GM18951 (cell line): Measurements from ENCODE around the gene PTGER1.

ENCODE experiments used
- POLR2A ChIP-seq: IDR thresholded peaks from 4 replicates; pipeline ENCODE4 v1.6.1; 2011; ENCODE audit warnings: mild to moderate bottlenecking; ENCODE audit not compliant: insufficient read length, insufficient read depth; ENCODE audit errors: extremely low read depth
- in situ Hi-C: fragments of 300-500 bp; cut with MboI; formaldehyde crosslinking; loops from one replicate; pipeline ENCODE4 v1.12.0; 2022; ENCODE audit warnings: low sequenced_read_pairs, mixed read lengths, inconsistent platforms; ENCODE audit not compliant: unreplicated experiment

The PTGER1 gene

DNA sequence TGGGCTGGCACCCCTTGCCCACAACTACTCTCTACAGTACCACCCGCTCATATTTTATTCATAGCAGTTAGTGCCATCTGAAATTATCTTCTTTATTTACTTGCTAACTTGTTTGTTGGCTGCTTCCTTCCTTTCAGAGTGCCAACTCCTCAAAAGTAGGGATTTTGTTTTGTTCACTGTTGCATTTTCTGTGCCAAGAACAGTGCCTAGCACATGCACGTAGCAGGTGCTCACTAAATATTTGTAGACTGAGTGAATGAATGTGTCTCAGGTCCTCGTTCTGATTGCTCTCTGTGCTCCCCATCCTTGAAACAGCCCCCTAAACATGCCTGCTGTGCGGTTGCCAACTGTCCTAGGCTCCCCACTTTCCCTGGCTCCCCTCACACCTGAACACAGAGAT lies 19.3 kb upstream of the PTGER1 start:
- in situ Hi-C loops, result loop anchor here (25.0 kb wide), 1 partner anchor 307 kb away; no protein-coding TSS in a partner anchor
- no peak for TF ChIP-seq POLR2A

DNA sequence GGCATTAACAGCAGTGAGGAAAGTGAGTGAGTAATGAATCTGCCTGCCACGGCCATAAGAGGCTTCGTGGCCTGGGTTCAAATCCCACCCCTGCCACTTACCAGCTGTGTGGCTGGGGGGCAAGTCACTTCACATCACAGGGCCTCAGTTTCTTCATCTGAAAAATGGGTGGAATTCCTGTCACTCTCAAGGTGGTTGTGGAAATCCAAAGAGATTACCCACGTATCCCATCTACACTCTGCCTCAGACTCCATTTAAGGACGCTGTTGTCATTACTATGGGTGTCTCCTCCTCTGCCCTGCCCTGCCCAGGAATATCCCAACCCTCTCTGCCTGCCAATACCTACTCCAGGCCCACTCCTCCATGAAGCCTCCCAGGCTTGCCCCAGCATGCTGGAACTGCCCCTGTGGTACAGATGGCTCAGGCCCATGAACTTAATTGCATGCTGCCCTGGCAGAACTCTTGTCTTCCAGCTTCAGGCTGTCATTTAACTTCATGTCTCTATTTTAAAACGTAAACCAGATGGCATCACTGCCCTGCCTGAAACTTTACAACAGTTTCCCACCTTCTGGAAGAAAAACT lies 17.7 kb upstream of the PTGER1 start:
- no peak for TF ChIP-seq POLR2A
- in situ Hi-C loops, result loop anchor here (25.0 kb wide), 1 partner anchor 306 kb away; no protein-coding TSS in a partner anchor

DNA sequence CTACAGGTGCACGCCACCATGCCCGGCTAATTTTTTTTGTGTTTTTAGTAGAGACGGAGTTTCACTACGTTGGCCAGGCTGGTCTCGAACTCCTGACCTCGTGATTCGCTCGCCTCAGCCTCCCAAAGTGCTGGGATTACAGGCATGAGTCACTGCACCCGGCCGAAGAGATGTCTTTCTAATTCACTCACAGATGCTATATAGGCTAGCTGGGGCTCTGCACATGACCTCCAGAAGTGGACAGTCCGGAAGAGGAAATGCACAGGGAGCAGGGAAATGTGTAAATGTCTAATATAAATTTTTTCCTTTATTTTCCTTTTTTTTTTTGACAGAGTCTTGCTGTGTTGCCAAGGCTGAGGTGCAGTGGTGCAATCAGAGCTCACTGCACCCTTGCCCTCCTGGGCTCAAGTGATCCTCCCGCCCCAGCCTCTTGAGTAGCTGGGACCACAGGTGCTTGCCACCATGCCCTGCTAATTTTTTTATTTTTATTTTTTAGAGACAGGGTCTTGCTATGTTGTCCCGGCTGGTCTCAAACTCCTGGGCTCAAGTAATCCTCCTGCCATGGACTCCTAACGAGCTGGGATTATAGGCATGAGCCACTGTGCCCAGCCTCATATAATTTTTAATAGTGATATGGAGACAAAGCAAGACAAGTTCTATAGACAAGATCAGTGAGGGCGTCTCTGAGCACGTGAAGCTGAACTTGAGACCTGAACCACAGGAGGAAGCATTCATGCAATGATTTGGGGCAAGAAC lies 12.4 kb upstream of the PTGER1 start:
- no peak for TF ChIP-seq POLR2A
- in situ Hi-C loops, result loop anchor here (25.0 kb wide), 1 partner anchor 300 kb away; no protein-coding TSS in a partner anchor

DNA sequence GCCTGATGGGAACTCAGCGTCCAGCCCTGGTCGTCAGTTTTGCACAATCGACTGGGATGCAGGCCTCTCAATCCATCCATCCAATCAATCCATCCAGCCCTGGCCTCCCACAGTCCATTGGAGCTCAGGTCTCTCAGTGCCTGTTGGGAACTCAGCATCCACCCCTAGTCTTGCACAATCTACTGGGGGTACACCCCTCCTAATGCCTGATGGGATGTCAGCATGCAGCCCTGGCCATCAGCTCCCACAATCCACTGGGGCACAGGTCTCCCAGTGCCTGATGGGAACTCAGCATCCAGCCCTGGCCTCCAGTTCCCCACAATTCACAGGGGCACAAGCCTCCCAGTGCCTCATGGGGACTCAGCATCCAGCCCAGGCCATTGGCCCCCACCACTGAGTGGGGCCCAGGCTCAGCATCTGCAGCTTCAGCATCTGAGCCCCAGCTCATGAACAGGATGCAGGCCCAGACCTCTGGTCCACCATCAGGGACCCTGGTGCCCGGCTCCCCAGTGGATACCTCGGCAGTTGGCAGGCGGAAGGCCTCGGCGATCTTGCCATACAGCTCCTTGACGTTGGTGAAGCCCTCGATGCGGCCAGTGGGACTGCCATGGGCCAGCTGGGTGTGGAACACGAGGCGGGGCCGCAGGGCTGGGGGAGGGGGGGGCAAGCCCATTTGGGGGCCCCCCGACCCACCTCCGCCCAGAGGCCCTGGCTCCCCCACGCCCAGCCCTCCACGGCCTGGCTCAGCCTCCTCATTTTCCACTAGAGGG lies 7.2 kb upstream of the PTGER1 start:
- TF ChIP-seq POLR2A, result no peak
- in situ Hi-C loops, result loop anchor here (25.0 kb wide), 1 partner anchor 295 kb away; no protein-coding TSS in a partner anchor

DNA sequence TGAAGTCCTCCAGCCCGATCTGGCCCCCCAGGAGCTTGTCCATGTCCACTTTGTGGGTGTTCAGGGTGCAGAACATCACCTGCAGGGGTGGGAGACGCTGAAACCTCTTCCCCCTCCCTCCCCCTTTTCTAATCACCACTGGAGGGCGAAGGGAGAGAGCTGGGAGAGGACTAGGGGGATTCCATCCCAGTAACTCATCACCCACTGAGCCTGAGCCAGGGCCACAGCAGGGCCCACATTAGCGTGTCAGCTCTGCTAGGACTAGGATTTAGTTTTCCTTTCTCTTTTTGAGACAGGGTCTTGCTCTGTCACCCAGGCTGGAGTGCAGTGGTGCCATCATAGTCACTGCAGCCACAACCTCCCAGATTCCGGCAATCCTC lies 5.5 kb upstream of the PTGER1 start:
- TF ChIP-seq POLR2A, result no peak

DNA sequence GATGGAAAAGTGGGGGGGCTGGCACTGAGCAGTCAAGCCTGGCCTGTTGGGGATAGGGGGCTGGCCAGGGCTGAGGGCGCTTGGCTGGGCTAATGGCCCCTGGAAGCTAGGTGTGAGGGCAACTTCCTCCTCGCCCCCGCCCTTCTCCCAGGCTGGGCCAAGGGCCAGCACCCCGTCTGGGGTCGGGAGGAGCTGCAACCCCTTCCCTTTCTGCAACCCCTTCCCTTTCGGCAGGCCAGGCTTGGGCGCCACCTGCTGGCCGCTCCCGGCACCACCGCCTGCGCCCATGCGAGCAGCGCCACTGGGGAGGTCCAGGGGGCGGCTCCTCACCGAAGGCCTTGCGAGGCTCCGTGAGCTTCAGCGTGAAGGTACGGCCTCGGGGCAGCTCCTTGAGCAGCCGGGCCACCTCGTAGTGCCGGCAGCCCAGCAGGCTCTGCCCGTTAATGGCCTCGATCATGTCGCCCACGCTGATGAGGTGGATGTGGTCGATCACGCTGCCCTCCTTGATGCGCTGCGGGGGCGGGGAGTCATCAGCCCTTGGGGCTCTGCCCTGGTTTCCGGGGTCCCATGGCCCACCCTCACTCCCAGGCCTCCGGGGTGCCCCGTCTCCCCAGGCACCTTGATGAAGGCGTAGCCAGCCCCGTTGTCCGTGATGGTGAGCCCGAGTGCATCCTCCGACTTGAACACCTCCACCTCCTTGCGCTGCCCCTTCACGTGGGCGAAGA lies 5.0 kb upstream of the PTGER1 start:
- in situ Hi-C loops, result loop anchor here (25.0 kb wide), 1 partner anchor 293 kb away; no protein-coding TSS in a partner anchor
- TF ChIP-seq POLR2A, result no peak

More for the DNA sequence above, 5.5 kb upstream of the PTGER1 start:
- in situ Hi-C loops, result loop anchor here (25.0 kb wide), 1 partner anchor 293 kb away; no protein-coding TSS in a partner anchor

DNA sequence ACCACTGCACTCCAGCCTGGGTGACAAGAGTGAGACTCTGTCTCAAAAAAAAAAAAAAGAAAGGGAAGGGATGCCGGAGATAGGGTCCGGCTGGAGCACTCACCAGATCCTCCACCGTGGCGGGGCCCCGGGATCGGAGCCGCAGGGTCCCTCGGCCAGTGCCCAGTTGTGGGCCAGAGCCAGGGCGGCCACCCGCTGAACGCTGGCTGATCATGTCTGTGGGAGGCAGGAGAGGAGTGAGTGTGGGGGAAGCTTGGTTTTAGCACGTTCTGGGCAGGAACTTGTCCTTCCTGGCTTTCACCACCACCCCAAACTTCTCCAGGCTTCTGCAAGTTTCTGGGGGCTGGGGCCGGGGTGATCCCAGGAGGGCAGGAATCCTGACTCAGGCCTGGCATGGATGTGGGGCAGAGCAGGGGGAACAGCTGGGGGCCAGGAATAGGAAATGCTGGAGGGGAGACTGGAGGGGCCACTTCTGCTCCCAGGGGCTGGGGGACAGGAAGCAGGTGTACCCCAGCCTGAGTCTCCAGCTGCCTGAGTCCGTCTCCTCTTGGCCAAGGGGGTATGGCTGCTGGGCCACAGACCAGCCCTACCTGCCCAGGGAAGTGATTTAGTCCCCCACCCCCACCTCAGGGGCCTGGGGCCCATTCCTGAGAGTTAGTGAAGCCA lies 4.3 kb upstream of the PTGER1 start:
- in situ Hi-C loops, result loop anchor here (25.0 kb wide), 1 partner anchor 292 kb away; no protein-coding TSS in a partner anchor
- TF ChIP-seq POLR2A, result no peak

DNA sequence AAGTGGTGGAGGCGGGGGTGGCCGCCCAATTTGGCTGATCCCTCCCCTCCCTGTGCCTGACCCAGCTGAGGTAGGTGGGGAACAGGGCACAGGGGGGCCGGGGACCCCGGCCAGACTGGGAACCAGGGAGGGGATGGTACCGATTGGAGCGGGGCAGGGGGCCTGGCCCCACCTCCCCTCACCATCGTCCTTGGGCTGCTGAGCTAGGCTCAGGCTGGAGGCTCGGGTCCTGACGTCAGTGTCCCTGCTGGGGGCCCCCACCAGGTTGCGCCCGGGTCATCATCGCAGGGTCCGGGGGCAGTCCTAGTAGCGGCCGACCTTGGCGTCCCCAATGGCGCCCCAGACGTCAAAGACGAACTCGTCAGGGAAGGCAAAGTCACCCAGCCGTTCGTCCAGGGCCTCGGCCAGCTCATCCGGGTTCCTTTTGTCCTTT lies 3.0 kb upstream of the PTGER1 start:
- in situ Hi-C loops, result loop anchor here (25.0 kb wide), 1 partner anchor 291 kb away; no protein-coding TSS in a partner anchor
- TF ChIP-seq POLR2A, result no peak

DNA sequence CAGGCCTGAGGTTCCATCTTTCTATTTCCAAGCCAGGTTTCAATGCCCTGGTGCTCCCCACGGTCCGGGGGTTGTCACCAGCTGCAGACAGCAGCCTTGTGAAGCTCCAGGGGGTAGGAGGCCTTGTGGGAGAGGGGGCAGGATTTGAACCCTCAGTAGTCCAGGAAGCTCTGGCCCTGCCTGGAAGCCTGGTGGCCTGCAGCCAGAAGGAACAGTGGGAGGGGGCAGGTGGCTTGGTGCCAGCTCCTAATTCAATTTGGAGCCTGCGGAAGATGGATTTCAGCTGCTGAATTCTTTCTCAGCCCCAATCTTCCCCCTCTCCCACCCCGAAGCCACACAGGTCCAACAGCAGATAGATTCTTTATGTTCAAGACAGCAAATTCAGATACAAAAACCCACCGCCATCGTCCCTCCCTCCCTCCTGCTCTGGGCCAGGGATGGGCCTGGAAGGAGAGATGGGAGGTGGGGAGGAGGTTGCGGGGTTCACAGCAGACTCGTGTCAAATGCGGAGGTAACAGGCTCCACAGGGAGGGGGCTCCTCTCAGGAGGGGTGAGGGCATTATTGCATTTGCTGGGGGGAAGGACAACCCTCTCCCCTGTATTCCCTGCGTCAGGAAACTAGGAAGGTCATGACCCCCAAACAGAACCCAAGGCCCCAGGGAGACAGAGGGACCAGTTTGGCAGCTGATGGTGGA lies 2.4 kb upstream of the PTGER1 start:
- in situ Hi-C loops, result loop anchor here (25.0 kb wide), 1 partner anchor 290 kb away; no protein-coding TSS in a partner anchor
- no peak for TF ChIP-seq POLR2A

DNA sequence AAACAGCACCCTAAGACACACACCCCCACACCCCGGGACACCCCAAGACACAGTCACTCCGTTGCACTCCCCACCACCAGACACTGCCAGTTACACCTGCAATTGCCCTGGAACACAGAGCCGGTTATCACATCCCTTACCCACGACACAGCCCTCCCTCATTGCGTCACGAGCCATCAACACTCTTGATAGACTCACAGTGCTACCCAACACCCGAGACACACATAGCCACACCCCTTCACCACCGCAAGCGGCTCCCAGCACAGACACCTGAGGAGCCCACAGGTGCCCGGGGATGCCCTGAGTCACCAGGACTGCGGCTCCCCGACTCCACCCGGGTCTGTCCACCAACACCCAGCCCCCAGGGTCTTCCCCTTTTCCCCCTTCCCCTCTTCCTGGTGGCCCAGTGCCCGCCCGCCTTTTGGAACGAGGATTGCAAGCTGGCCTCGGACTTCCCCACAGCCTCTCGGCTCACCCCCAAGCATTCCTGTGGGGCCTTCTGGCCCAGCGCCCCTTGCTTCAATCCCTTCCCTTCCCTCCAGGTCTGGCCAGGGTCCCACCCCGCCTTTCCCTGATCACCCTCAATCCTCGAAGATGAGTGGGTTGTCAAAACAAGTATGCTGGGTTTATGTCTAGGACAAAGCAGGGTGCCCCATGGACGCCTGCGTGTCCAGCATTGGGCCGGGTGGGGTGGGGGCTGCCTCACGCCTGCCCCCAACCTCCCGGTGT lies 1.7 kb upstream of the PTGER1 start:
- TF ChIP-seq POLR2A, result no peak
- in situ Hi-C loops, result loop anchor here (25.0 kb wide), 1 partner anchor 290 kb away; no protein-coding TSS in a partner anchor

DNA sequence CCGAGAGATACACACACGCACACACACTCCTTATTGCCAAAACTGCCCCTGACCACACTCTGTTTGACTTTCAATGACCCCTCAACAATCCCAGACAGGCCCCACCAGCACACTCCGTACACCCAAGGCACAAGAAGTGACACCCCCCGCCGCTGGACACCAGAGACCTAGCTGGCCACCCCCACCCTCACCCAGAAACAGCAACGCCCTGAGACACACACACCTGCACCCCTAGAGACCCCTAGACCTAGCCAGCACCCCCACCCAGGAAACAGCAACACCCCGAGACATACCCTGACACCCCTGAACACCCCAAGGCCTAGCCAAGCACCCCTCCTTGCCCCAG lies 1.1 kb upstream of the PTGER1 start:
- in situ Hi-C loops, result loop anchor here (25.0 kb wide), 1 partner anchor 289 kb away; no protein-coding TSS in a partner anchor

More for the DNA sequence above, 1.1 kb upstream of the PTGER1 start:
- no peak for TF ChIP-seq POLR2A
